Measurements from ENCODE around the gene GFAP. TPM values are rescaled to one million over a fixed set of nuclear protein-coding genes. Genes with fewer than 3 reads are reported as not detected.

Gene GFAP
- total RNA-seq, 4 donors from 2014 or later = 1.4 to 4.1 (median 2.9) TPM

GRCh38 chr17:44919885-44920564, 4.7 kb upstream of the GFAP start:
- ATAC-seq (ENCODE audit: low FRiP score) = peak; percentile 78
- DNase-seq (ENCODE audit: low spot score) = peak; percentile 48
- TF ChIP-seq CTCF (IDR thresholded peaks at IDR 0.05) = peak in 1 of 3 donors; percentile 56

GRCh38 chr17:44919411-44919810, 4.1 kb upstream of the GFAP start:
- ATAC-seq (ENCODE audit: low FRiP score) = no peak
- TF ChIP-seq CTCF (IDR thresholded peaks at IDR 0.05) = no peak
- no peak for DNase-seq (ENCODE audit: low spot score)

GRCh38 chr17:44918006-44918405, 2.7 kb upstream of the GFAP start:
- no peak for TF ChIP-seq CTCF (IDR thresholded peaks at IDR 0.05)
- no peak for ATAC-seq (ENCODE audit: low FRiP score)
- DNase-seq (ENCODE audit: low spot score) = no peak

- ATAC-seq (ENCODE audit: low FRiP score) = no peak
- TF ChIP-seq CTCF (IDR thresholded peaks at IDR 0.05) = no peak
- no peak for DNase-seq (ENCODE audit: low spot score)
Measured at GRCh38 chr17:44917456-44917855, 2.2 kb upstream of the GFAP start.

- ATAC-seq (ENCODE audit: low FRiP score) (peak; percentile 73), DNase-seq (ENCODE audit: low spot score) (no peak)
- TF ChIP-seq CTCF (IDR thresholded peaks at IDR 0.05) = no peak
Measured at GRCh38 chr17:44916781-44917241, 1.5 kb upstream of the GFAP start.

- DNase-seq (ENCODE audit: low spot score) = no peak
- no peak for ATAC-seq (ENCODE audit: low FRiP score)
- no peak for TF ChIP-seq CTCF (IDR thresholded peaks at IDR 0.05)
Measured at GRCh38 chr17:44915862-44916780, 821 bp upstream of the GFAP start.

Measured in omental fat pad (tissue), 4 donors.